ENCODE results near the gene FHIT. TPM values are rescaled to one million over a fixed set of nuclear protein-coding genes. Genes with fewer than 3 reads are reported as not detected.

FHIT gene
- total RNA-seq, 1 experiment from 2014 or later: 3.9 TPM

DNA sequence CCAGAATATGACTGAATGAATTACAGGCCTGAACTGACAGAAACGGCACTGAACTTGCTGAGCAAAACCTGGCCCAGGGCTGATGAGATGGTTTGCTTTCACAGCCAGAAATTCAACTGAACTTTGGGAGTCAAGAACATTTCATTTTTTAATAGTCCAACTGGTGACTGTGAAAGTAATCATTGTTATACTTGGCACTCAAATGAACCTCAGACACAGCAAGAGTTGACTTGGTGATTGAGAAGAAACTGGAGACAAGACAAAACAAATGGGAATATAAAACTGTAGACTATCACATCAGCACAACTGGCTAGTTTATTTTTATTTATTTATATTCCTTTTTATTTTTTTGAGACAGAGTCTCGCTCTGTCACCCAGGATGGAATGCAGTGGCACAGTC is 1342.6 kb downstream of the FHIT start:
- in situ Hi-C loops (cut with HindIII; ENCODE audit: low pct_unique_long_range_greater_than_20kb, low sequenced_read_pairs): no loop called here
- DNase-seq (ENCODE audit: low read depth, low spot score): no peak

DNA sequence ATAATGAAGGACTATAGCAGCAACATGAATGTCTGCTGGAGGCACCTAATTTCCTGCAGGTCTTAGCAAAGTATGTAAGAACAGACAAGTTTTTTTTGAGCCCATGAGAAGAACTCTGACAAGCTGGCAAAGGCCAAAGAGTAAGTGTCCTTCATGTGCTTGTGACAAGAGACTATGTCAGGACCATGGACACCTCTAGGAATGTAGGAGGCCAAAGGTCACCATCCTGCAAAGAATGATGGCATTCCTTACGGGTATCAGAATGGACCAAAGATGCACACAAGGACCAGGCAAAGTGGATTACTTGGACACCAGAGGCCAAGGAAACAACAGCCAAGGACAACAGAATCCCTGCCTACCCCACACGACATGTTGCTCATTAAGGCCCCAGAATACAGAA is 1343.0 kb downstream of the FHIT start:
- in situ Hi-C loops (cut with HindIII; ENCODE audit: low pct_unique_long_range_greater_than_20kb, low sequenced_read_pairs): no loop called here
- DNase-seq (ENCODE audit: low read depth, low spot score): no peak

DNA sequence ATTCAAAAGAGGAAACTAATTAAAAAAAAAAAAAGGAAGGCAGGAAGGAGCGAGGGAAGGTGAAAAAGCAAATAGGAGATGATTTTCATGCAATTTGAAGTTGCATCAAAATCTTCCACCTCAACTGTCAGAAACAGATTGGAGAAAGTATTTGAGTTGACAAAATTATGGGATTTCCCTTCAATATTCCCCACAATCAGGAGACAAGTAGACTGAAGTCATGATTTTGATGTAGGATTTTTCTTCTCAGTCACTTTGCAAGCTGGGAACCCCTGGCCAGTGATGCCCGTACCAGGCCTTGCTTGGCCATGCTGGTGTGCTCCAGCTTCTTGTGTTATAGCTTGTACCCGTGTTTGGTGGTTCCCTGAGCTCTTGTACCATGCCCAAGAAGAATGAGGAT is 1347.0 kb downstream of the FHIT start:
- no peak for DNase-seq (ENCODE audit: low read depth, low spot score)
- in situ Hi-C loops (cut with HindIII; ENCODE audit: low pct_unique_long_range_greater_than_20kb, low sequenced_read_pairs): no loop called here

DNA sequence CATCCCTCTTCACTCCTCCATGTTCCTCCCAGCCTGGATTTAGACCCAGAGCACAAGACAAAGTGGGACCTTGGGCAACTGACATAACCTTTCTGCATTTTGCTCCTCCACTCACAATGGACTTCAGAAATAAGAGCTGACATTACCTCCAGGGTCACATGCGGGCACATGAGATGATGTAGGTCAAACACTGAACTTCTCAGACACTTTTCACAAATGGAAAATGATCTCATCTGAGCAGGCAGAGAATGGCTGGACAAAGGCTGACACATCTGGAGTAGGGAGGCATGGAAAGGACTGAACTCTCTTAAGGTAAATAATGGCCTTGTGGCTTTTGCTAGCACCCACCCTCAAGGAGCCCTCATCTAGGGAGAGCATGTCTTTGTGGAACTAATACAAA is 1352.2 kb downstream of the FHIT start:
- in situ Hi-C loops (cut with HindIII; ENCODE audit: low pct_unique_long_range_greater_than_20kb, low sequenced_read_pairs): no loop called here
- DNase-seq (ENCODE audit: low read depth, low spot score): no peak

DNA sequence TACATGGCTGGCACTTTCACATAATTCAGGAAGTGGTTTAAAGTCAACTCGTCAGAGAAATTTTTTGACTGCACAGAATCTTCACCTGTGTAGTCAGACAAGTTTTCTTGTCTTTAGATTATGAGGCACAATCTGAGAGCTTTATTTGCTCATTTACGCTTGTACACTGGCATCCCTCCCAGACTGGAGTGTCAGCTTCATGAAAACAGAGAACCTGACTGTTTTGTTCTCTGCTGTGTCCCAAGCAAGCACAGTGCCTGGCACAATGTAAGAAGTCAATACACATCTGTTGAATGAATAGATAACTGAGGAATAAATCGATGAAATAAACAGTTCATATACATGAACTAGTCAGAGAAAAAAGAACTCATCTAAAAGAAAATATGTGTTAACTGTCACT is 1355.3 kb downstream of the FHIT start:
- no peak for DNase-seq (ENCODE audit: low read depth, low spot score)
- in situ Hi-C loops (cut with HindIII; ENCODE audit: low pct_unique_long_range_greater_than_20kb, low sequenced_read_pairs): no loop called here

DNA sequence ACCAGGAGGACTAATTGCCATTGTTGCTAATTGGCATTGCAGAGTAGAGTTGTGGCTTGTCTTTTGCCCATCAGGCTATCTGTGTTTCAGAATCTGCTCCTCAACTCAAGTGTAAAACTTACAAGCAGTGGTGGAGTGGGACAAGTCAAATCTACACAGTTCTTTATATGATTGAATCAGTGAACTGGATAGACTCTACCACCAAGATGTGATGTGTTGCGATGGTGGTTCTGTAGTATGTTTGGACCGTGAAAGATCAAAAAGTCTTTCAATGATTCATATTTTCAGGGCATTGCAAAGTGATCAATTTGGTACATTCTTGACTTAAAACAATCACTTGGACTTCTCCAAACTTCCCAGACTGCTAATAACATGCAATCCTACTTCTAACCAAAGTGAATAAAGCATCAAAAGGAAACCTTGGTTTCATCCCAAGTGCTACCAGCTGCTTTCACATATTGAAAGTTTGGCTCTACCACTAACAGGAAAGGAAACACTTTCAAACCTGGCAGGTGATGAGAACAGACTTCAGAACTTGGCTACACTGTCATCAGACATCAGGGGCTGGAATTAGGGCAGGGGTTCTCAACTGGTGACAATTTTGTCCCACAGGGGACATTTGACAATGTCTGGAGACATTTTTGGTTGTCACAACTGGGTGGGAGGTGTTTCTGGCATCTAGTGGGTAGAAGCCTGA is 1356.7 kb downstream of the FHIT start:
- no peak for DNase-seq (ENCODE audit: low read depth, low spot score)
- in situ Hi-C loops (cut with HindIII; ENCODE audit: low pct_unique_long_range_greater_than_20kb, low sequenced_read_pairs): no loop called here

DNA sequence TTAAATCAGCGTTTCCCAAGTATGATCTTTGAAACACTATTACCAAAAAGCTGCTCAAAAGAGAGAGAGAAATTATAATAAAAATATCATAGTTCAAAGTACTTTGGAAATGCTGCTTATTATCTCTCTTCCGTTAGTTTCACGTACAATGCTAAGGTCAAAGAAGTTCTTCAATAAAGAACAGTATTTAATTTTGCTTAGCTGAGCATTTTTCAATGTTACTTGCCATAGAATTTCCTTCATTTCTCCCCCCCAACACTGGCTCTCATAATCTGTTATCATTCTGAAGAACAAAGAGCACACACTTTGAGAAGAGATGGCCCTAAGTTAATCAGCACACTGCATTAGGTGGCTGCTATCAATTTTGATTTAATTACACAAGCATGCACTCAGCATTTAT is 1360.6 kb downstream of the FHIT start:
- in situ Hi-C loops (cut with HindIII; ENCODE audit: low pct_unique_long_range_greater_than_20kb, low sequenced_read_pairs): no loop called here
- no peak for DNase-seq (ENCODE audit: low read depth, low spot score)

DNA sequence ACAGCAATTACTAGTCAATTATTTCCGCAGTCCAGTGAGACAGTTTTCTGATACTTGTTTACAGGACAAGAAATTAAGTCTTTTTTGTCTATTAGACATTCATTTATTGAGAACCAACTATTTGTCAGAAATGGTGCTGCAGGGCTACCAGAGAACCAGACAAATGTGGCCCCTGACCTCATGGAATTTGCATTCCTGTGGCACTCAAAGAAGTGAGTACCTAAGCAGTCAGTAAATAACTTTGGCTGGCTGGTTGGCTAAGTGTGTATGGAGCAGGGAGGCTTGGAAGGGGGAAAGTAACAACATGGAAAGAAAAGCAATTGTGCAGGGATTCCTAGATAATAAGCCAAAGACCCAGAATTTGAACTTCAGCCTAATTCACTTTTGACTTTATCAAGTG is 1364.5 kb downstream of the FHIT start:
- no peak for DNase-seq (ENCODE audit: low read depth, low spot score)
- in situ Hi-C loops (cut with HindIII; ENCODE audit: low pct_unique_long_range_greater_than_20kb, low sequenced_read_pairs): no loop called here

DNA sequence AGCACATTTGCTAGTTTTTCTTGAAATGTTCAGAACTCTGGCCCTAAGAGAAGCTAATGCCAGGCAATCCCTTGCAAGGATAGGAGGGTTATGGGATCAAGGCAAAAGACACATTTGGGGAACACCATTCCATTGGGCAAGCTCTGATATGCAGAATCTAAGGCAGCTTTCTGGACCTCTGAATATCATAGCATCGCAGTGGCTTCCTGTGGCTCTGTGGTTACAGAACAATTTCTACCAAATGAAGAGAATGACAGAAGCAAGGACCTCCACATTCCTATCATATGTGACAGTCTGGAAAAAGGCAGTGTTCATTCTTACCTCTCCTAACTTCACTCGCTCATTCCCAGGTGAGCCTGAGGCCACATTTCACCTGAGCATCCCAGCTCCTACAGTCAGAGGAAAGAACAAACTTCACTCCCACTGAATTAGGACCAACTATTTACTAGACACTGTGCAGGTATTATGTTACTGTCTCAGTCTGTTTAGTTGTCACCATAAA is 1365.3 kb downstream of the FHIT start:
- in situ Hi-C loops (cut with HindIII; ENCODE audit: low pct_unique_long_range_greater_than_20kb, low sequenced_read_pairs): no loop called here

DNA sequence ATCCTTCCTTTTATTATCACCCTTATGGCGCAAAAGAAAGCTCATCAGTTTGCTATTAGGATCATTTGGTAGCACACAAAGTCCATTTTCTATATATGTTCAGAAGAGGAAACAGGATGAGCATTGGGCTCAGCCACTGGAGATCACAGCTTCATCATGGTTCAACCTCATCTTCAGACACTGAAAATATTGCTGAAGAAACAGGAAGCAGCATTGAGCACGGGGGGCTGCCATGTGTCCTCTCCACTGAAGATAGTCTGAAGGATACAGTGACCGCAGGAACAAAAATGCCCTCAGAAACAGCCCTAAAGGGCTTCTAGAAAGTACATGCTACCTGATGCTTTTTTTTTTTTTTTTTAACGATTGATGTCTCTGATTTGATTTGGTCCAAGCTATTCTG is 1366.2 kb downstream of the FHIT start:
- in situ Hi-C loops (cut with HindIII; ENCODE audit: low pct_unique_long_range_greater_than_20kb, low sequenced_read_pairs): no loop called here
- no peak for DNase-seq (ENCODE audit: low read depth, low spot score)

More for the DNA sequence above, 1365.3 kb downstream of the FHIT start:
- DNase-seq (ENCODE audit: low read depth, low spot score): no peak

DNA sequence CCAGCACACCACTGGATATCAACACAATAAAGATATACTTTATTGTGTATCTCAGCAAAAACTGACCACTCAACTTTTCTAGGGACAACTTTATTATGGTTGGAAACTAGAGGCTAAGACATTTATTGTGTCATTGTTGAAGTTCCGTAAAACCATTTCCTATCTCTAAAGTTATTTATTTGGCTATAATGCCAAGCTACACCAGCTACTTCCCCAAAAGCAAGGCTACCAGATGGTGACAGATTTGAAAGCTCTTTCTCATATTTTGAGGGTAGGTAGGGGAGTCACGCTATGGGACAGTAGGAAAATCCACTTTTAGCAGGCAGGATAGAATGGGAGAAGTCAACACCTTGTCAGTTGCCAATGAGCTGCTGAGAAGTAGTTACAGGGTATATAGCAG is 1366.8 kb downstream of the FHIT start:
- in situ Hi-C loops (cut with HindIII; ENCODE audit: low pct_unique_long_range_greater_than_20kb, low sequenced_read_pairs): no loop called here
- no peak for DNase-seq (ENCODE audit: low read depth, low spot score)

DNA sequence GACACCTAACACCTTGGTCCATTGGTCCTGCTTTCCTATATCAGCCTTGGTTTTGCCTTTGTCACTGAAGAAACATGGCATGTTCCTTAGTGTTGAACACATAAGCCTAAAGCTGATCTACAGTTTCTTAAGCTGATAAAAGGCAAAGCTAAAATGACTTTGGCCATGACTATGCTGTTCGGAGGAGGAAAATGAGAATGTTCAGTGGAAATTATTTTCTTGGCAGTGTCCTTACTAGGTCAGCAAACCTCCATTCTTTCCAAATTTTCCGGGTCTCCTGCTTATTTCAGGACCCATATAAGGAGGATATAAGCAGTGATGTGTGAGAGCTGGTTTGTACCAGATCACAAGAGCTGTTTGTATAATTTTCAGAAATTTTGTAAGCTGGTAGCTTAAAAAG is 1368.5 kb downstream of the FHIT start:
- in situ Hi-C loops (cut with HindIII; ENCODE audit: low pct_unique_long_range_greater_than_20kb, low sequenced_read_pairs): no loop called here
- no peak for DNase-seq (ENCODE audit: low read depth, low spot score)

DNA sequence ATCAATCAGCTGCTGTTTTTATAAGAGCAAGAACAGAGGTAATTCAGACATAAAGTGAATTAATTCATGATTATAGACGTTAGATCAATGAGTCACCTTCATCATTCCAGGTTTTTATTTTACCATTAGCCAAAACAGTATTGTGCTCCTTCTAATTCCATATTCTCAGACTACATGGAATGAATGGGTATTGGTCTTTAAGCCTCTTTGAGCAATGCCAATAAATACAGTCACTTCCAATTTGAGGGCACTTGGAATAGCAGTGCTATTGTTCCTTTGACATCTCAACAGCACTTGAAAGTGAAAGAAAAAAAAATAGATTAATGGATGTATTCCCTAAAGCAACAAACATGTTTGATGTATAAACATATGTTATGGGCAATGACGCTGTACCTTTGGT is 1370.5 kb downstream of the FHIT start:
- no peak for DNase-seq (ENCODE audit: low read depth, low spot score)
- in situ Hi-C loops (cut with HindIII; ENCODE audit: low pct_unique_long_range_greater_than_20kb, low sequenced_read_pairs): no loop called here

DNA sequence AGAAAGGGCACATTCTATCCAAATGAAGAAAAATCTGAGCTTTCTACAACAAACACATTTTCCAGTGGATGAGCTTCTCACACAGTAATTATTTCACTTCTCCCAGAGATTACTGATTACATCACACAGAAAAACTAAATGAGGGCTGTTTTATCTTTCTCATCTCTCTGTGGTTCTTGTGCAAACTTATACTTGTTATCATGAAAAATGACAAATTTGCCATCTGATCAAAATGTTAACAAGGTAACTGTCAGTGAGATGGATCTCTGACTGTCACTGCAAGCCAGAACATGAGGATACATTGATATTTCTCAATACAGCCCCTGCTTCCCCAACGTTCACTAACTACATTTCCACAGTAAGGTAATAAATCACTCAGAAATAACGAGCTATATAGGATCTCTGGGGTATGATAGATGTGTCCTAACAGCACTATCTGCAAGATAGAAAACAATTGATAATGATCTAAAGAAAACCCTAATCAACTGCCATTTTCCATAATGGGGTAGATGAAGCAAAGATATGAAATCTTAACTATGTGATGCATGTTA is 1372.1 kb downstream of the FHIT start:
- in situ Hi-C loops (cut with HindIII; ENCODE audit: low pct_unique_long_range_greater_than_20kb, low sequenced_read_pairs): no loop called here
- no peak for DNase-seq (ENCODE audit: low read depth, low spot score)

DNA sequence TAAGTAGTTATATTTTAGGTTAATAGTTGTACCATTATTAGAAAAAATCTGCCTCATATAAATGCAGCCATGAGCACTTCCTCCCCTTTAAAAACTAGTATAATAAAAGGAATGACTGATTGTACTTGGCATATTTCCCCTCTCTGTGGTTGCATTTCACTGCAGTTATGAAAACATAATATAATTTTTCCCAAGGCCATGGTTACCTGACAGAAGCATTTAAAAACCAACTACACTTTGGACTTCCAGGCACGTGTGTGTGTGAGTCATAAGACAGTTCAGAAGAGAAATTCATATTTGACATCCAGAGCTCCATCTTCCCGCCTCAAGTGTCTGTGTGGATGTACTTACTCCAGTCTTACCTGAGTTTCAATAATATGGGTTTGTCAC is 1373.2 kb downstream of the FHIT start:
- in situ Hi-C loops (cut with HindIII; ENCODE audit: low pct_unique_long_range_greater_than_20kb, low sequenced_read_pairs): no loop called here
- no peak for DNase-seq (ENCODE audit: low read depth, low spot score)

DNA sequence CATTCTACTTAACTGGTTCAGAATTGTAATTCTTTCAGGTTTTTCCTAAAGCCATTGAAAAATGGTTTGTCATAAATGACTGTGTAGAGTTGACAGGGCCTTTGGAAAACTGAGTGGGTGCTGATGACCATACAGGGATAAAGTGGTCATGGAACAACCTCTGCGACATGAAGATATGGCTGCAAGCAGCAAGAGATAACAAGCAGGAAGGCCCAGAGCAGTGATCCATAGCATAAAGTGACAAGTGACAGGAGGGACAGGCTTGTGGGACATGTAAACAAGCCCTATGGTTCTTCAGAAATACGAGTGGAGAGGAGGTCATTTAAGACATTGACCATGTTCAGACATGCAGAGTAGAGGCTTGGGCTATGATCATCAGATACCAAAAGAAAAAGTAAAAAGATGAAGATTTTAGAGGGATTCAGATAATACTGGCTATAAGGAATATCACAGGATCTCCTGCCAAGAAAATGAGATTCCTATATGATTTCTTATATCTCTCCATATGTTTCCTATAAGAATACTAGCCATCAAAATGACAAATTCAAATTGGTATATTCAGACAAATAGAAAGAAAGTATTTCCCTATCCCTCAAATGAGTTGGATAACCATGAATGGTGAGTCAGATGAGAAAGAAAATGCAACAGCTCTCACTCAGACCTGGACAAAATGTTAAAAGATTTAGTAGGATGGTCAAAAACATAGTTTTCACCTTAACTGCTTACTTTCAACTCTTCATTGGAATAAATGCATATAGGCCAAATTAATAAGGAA is 1373.8 kb downstream of the FHIT start:
- no peak for DNase-seq (ENCODE audit: low read depth, low spot score)
- in situ Hi-C loops (cut with HindIII; ENCODE audit: low pct_unique_long_range_greater_than_20kb, low sequenced_read_pairs): no loop called here

DNA sequence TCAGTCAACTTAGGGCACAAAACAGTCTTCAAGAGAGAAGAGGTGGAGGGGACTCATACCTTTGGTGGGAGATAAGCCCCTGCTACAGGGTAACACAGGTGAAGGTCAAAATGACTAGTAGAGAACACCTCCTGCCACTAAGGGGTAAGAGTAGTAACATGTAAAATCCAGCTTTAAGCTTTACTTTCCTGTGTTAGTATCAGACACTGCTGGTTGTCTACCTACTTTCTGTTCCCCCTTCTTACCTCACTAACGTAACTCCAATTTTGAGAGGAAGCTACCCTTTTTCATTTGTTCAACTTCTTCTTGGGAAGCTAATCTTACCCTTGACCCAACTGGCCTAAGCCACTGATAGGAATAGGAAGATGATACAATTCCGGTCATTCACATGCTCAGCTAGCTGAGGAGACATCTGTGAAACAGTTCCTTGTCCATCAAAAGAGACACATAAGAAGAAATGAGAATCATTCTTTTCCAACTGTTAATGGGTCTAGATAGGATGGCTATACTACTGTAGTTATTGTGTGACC is 1374.7 kb downstream of the FHIT start:
- in situ Hi-C loops (cut with HindIII; ENCODE audit: low pct_unique_long_range_greater_than_20kb, low sequenced_read_pairs): no loop called here

DNA sequence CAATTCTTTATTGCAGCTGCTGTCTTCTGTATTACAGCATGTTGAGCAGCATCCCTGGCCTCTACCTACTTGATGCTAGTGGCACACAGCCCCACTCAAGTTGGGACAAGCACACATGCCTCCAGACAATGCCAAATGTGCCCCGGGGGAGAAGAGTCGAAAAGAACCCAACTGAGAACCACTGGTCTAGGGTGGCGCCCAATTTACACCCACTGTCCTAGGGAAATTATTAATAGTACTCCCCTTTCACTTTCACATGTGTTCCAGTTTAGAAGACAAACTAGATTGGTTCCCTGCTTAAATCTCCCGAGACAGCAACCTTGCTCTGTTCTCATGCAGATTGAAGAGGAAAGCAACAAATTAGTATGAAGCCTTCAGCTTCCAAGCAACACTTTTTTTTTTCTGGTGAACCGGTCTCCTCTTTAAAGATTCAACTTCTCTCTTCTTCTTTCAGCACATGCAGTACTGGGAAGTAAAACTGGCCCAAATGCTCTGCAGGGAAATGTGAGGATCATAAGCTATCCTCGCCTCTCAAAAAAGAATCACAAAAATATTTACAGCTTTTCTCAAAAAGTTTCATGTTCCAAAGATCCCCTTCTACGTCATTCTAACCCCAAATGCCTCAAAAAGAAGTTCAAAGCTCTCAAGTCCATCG is 1377.5 kb downstream of the FHIT start:
- in situ Hi-C loops (cut with HindIII; ENCODE audit: low pct_unique_long_range_greater_than_20kb, low sequenced_read_pairs): no loop called here

More for the DNA sequence above, 1374.7 kb downstream of the FHIT start:
- DNase-seq (ENCODE audit: low read depth, low spot score): no peak

More for the DNA sequence above, 1377.5 kb downstream of the FHIT start:
- no peak for DNase-seq (ENCODE audit: low read depth, low spot score)
